Right lobe of liver (tissue), 4 donors: ENCODE measurements around the gene EXOC3L1.

ENCODE experiments used
- CTCF ChIP-seq, 4 donors: fragments of 200-600 bp in 3 of 4; fragments of 450-650 bp in 1 of 4; IDR thresholded peaks; one replicate each; pipeline versions ENCODE4 v1.5.1 to v1.8.0; 2016 to 2022; ENCODE audit warnings: antibody characterized with exemption in 4 of 4, mild to moderate bottlenecking in 2 of 4
- POLR2A ChIP-seq: fragments of 450-650 bp; IDR thresholded peaks from one replicate; pipeline ENCODE4 v1.6.1; 2017; ENCODE audit warnings: antibody characterized with exemption, mild to moderate bottlenecking
- donor health status: DM: no; HTN: no; CAD: no.
- donor health status: DM: no; HTN: no; CAD: no.
- donor health status: DM: no; HTN: yes; CAD: no.

GRCh38 chr16:67194260-67194659, 4.3 kb upstream of the EXOC3L1 start:
- TF ChIP-seq POLR2A (no peak), CTCF (IDR thresholded peaks at IDR 0.05) (no peak)
